ENCODE measurements around the gene UBR3.

DNA sequence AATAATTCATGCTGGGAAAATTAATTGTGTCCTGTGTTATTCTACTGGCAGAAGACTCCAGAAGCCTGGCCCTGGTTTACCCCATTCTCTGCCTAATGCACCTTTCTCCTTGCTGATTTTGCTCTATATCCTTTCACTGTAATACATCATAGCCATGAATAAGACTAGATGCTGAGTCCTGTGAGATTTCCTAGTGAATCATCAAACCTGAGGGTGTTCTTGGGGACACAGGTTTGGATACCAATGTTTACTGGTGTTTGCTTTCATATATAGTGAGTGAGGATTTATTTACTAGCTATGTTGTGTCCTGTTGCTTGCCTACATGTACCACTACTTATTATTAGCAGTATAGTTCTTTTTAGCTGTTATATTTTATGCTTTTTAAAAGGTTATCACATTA, 9.0 kb upstream of the UBR3 start:
- TF ChIP-seq POLR2A (IDR thresholded peaks at IDR 0.05; ENCODE audit: low read depth, low read length) (no peak), RFX5 (IDR thresholded peaks at IDR 0.05; ENCODE audit: low read depth, low read length) (no peak), BHLHE40 (IDR thresholded peaks at IDR 0.05; ENCODE audit: low read depth, low read length) (no peak), USF2 (IDR thresholded peaks at IDR 0.05; ENCODE audit: low read depth, low read length) (no peak), SMC3 (IDR thresholded peaks at IDR 0.05; ENCODE audit: low read depth, low read length) (no peak)
- TF ChIP-seq, protein P1, sequence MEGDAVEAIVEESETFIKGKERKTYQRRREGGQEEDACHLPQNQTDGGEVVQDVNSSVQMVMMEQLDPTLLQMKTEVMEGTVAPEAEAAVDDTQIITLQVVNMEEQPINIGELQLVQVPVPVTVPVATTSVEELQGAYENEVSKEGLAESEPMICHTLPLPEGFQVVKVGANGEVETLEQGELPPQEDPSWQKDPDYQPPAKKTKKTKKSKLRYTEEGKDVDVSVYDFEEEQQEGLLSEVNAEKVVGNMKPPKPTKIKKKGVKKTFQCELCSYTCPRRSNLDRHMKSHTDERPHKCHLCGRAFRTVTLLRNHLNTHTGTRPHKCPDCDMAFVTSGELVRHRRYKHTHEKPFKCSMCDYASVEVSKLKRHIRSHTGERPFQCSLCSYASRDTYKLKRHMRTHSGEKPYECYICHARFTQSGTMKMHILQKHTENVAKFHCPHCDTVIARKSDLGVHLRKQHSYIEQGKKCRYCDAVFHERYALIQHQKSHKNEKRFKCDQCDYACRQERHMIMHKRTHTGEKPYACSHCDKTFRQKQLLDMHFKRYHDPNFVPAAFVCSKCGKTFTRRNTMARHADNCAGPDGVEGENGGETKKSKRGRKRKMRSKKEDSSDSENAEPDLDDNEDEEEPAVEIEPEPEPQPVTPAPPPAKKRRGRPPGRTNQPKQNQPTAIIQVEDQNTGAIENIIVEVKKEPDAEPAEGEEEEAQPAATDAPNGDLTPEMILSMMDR (conservative IDR thresholded peaks at IDR 0.05; ENCODE audit: low read depth, low read length), result no peak
